K562 (cell line): ENCODE results near the gene SPPL2C. TPM values are rescaled to one million over a fixed set of nuclear protein-coding genes. Genes with fewer than 3 reads are reported as not detected.

Experiments
- ATAC-seq: fragments of 200-7000 bp; cut with Tn5 transposase; 3 replicates; pipeline ENCODE4 v1.9.1; 2020; ENCODE audit warnings: moderate library complexity
- BruUV-seq: library from RNA; stranded (reverse); fragments of 400-500 nt; replicated peaks from 2 replicates; lab custom pipeline; 2021; lab: Mats Ljungman, UMichigan
- CTCF ChIA-PET: fragments of 300-600 bp; formaldehyde crosslinking; extraction: SDS; loops from one replicate; lab custom pipeline; 2021; ENCODE audit warnings: low intra/inter-chr PET ratio; lab: Yijun Ruan, JAX
- POLR2A ChIA-PET: fragments of 300-600, 350-650 bp; sonication (Branson Sonifier 250); formaldehyde crosslinking; extraction: SDS; loops from one replicate; lab custom pipeline; 2021; ENCODE audit warnings: antibody characterized with exemption, inconsistent platforms; lab: Yijun Ruan, JAX
- DNase-seq, 4 experiments: peaks; one replicate each; pipeline versions ENCODE4 v3.0.0 to v3.0.0-alpha.2; 2011 to 2018; ENCODE audit warnings: low spot score in 3 of 4, mixed read lengths in 3 of 4; ENCODE audit errors: extremely low read depth in 1 of 4
- FAIRE-seq: peaks from 2 replicates; lab custom pipeline; 2011; peaks lifted over from hg19 to GRCh38; lab: Jason Lieb, UNC
- H2AFZ ChIP-seq: 2 replicates; pipeline ENCODE4 v1.6.0; 2011; ENCODE audit warnings: low read depth, low read length, control low read depth, inconsistent platforms
- H3K27ac ChIP-seq: fragments of 200-600 bp; 3 replicates; pipeline ENCODE4 v1.8.0; 2011; ENCODE audit warnings: low read depth, mild to moderate bottlenecking, control low read depth, inconsistent platforms, low read length, moderate library complexity, mixed read lengths; ENCODE audit errors: extremely low read depth
- H3K27me3 ChIP-seq, 2 experiments: fragments of 300-600 bp in 1 of 2; 2 replicates in 1 of 2; 3 replicates in 1 of 2; pipeline versions ENCODE4 v1.6.0 to v1.8.0; 2011; ENCODE audit warnings: inconsistent platforms in 2 of 2, low read length in 2 of 2, mild to moderate bottlenecking in 1 of 2, mixed read lengths in 1 of 2, moderate library complexity in 1 of 2; ENCODE audit not compliant: control insufficient read depth in 2 of 2, insufficient read depth in 2 of 2
- H3K36me3 ChIP-seq: fragments of 300-600 bp; 3 replicates; pipeline ENCODE4 v1.8.0; 2011; ENCODE audit warnings: mild to moderate bottlenecking, low read length, inconsistent platforms; ENCODE audit not compliant: control insufficient read depth, insufficient read depth
- H3K4me1 ChIP-seq, 2 experiments: fragments of 200-600 bp in 1 of 2; replicated peaks in 1 of 2; 2 replicates in 1 of 2; 3 replicates in 1 of 2; pipeline versions ENCODE4 v1.5.1 to v1.8.0; 2011; ENCODE audit warnings: inconsistent platforms in 2 of 2, low read length in 2 of 2, mild to moderate bottlenecking in 1 of 2, mixed read lengths in 1 of 2, moderate library complexity in 1 of 2; ENCODE audit not compliant: control insufficient read depth in 2 of 2, insufficient read depth in 2 of 2
- H3K4me2 ChIP-seq: 2 replicates; pipeline ENCODE4 v1.6.1; 2011; ENCODE audit warnings: low read length, control low read depth, inconsistent platforms, mixed read lengths; ENCODE audit not compliant: insufficient read depth
- H3K4me3 ChIP-seq: fragments of 200-600 bp; sonication (generic), shearing (Covaris generic); 2 replicates; pipeline ENCODE4 v1.5.1; 2016; ENCODE audit warnings: control low read depth, inconsistent platforms
- H3K79me2 ChIP-seq: fragments of 200-600 bp; 3 replicates; pipeline ENCODE4 v1.8.0; 2011; ENCODE audit warnings: low read length, inconsistent platforms; ENCODE audit not compliant: control insufficient read depth, insufficient read depth
- H3K9ac ChIP-seq, 2 experiments: 2 replicates each; pipeline versions ENCODE4 v1.6.0 to v1.6.1; 2011; ENCODE audit warnings: low read depth in 2 of 2, low read length in 2 of 2, control low read depth in 1 of 2, inconsistent platforms in 1 of 2, mild to moderate bottlenecking in 1 of 2, mixed read lengths in 1 of 2; ENCODE audit not compliant: insufficient read depth in 1 of 2
- H3K9me1 ChIP-seq: one replicate; pipeline ENCODE4 v1.6.0; 2011; ENCODE audit warnings: inconsistent platforms, mild to moderate bottlenecking, low read length, moderate library complexity; ENCODE audit not compliant: control insufficient read depth, insufficient read depth
- H3K9me3 ChIP-seq: replicated peaks from 2 replicates; pipeline ENCODE4 v1.5.1; 2011; ENCODE audit warnings: low read depth, low read length, inconsistent platforms; ENCODE audit not compliant: control insufficient read depth, insufficient read depth
- H4K20me1 ChIP-seq: replicated peaks from 2 replicates; pipeline ENCODE4 v1.6.1; 2011; ENCODE audit warnings: low read length, inconsistent platforms, mixed read lengths; ENCODE audit not compliant: control insufficient read depth, insufficient read depth
- ELK1 ChIP-seq: sonication (generic); formaldehyde crosslinking; IDR thresholded peaks from 2 replicates; pipeline ENCODE4 v1.8.1; 2022; ENCODE audit warnings: missing genetic modification reagents
- FIP1L1 ChIP-seq: fragments of 200-400 bp; formaldehyde crosslinking; IDR thresholded peaks from 2 replicates; pipeline ENCODE4 v1.6.1; 2018; ENCODE audit warnings: mild to moderate bottlenecking, low read depth, low read length; ENCODE audit not compliant: poor library complexity, severe bottlenecking
- FOXK2 ChIP-seq, 2 experiments: fragments of 450-650 bp; IDR thresholded peaks in 1 of 2; conservative IDR thresholded peaks in 1 of 2; 2 replicates each; pipeline ENCODE4 v1.6.1; 2016; ENCODE audit warnings: low read depth in 2 of 2, mild to moderate bottlenecking in 1 of 2
- FOXO4 ChIP-seq: fragments of 450-650 bp; formaldehyde crosslinking; IDR thresholded peaks from 2 replicates; pipeline ENCODE4 v1.4.0; 2020; ENCODE audit warnings: mild to moderate bottlenecking, moderate library complexity
- IRF2 ChIP-seq: sonication (generic); formaldehyde crosslinking; IDR thresholded peaks from 2 replicates; pipeline ENCODE4 v1.8.1; 2022; ENCODE audit warnings: mild to moderate bottlenecking, missing genetic modification reagents
- L3MBTL2 ChIP-seq: fragments of 450-650 bp; IDR thresholded peaks from 2 replicates; pipeline ENCODE4 v1.6.1; 2016; ENCODE audit warnings: mild to moderate bottlenecking, moderate library complexity
- NFYB ChIP-seq: IDR thresholded peaks from 2 replicates; pipeline ENCODE4 v1.6.1; 2011; ENCODE audit warnings: mild to moderate bottlenecking, moderate library complexity; ENCODE audit not compliant: insufficient read length; ENCODE audit errors: extremely low read depth
- POLR2AphosphoS2 ChIP-seq: IDR thresholded peaks from 2 replicates; pipeline ENCODE4 v1.6.1; 2012; ENCODE audit warnings: low read length, improper control_type of control experiment
- SAP30 ChIP-seq: fragments of 200-600 bp; sonication (generic); IDR thresholded peaks from 2 replicates; pipeline ENCODE4 v1.6.1; 2012; ENCODE audit warnings: borderline replicate concordance, low read depth, mild to moderate bottlenecking, moderate library complexity, low read length, control low read depth, inconsistent platforms; ENCODE audit not compliant: insufficient read depth, poor library complexity, severe bottlenecking
- ZKSCAN3 ChIP-seq: fragments of 250-450 bp; sonication (Bioruptor Pico); IDR thresholded peaks from 2 replicates; pipeline ENCODE4 v1.4.0; 2020
- WGBS: fragments of 100-300 bp; shearing (Covaris generic); methylation state at CpG from one replicate; pipeline ENCODE4 v1.1.6; 2016; ENCODE audit warnings: low coverage, mixed read lengths; ENCODE audit not compliant: insufficient coverage; ENCODE audit errors: missing lambda C conversion rate; 5-methylcytosine and 5-hydroxymethylcytosine counted together
- in situ Hi-C: fragments of 300-500 bp; cut with MboI; formaldehyde crosslinking; loops from 4 replicates; pipeline ENCODE4 v1.15.0; 2018; ENCODE audit warnings: inconsistent platforms, mixed read lengths
- intact Hi-C: fragments of 100-400 bp; cut with micrococcal nuclease; formaldehyde crosslinking; loops from 2 replicates; pipeline ENCODE4 v1.14.2; 2022
- polyA plus RNA-seq, 8 experiments: library from polyadenylated mRNA; depleted of rRNA in 4 of 8; stranded (reverse) in 5 of 8; unstranded in 3 of 8; fragments of >200 nt; fragmentation: Nextera tagmentation in 2 of 8; fragmentation: Illumina TruSeq in 1 of 8; extraction: Ambion mirVana in 2 of 8; extraction: Trizol in 1 of 8; gene quantifications; 2 replicates each; pipeline versions ENCODE4 v1.2.1 to v1.2.3, GENCODE V29; 2011 to 2014; ENCODE audit warnings: inconsistent platforms in 1 of 8, missing spikeins in 1 of 8
- total RNA-seq, 7 experiments: library from RNA; depleted of rRNA in 6 of 7; stranded (reverse); fragments of >200 nt in 6 of 7; fragmentation: Illumina TruSeq in 2 of 7; extraction: Trizol in 2 of 7; gene quantifications; 2 replicates each; pipeline versions ENCODE4 v1.2.1 to v1.2.3, GENCODE V29; 2011 to 2021; ENCODE audit warnings: low replicate concordance in 1 of 7

The SPPL2C gene
- total and polyA plus RNA-seq, 9 of the 15 experiments (the other 6 are each of a cell fraction or from before 2014, with no cell fraction given): not detected

- Histone ChIP-seq H3K4me2 (no peak overlapping the region), H3K9me3 (no peaks in the 10 kb centered on the region), H4K20me1 (peaks cover 10% of the 10 kb centered on the region), H3K9ac (no peak overlapping the region), H3K27me3 (peaks cover 4 to 61% of the 10 kb centered on the region in 2 experiments; a peak in 3 of 5 replicates), H3K27ac (no peak overlapping the region), H3K79me2 (no peaks in the 10 kb centered on the region), H3K9me1 (peaks cover 3% of the 10 kb centered on the region), H3K4me3 (no peak overlapping the region), H2AFZ (no peak overlapping the region), H3K36me3 (no peaks in the 10 kb centered on the region), H3K4me1 (peaks cover 0 to 4% of the 10 kb centered on the region in 2 experiments; a peak in 2 of 5 replicates)
- in situ Hi-C loops (loop anchor here (25.0 kb wide), 1 partner anchor 423 kb away; no protein-coding TSS in a partner anchor), intact Hi-C loops (no loop called here)
- ATAC-seq (no peak), DNase-seq (no peak), FAIRE-seq (no peak)
- no TSS peak for BruUV-seq
- TF ChIP-seq ELK1 (CRISPR knock-in tag) (no peak), FIP1L1 (no peak), ZKSCAN3 (no peak), L3MBTL2 (no peak), POLR2AphosphoS2 (no peak), FOXO4 (CRISPR knock-in tag) (no peak), IRF2 (CRISPR knock-in tag) (no peak), FOXK2 (conservative IDR thresholded peaks at IDR 0.05 in 1 of 2, IDR thresholded peaks at IDR 0.05 in 1 of 2; ENCODE audit: low read depth in 2 of 2) (no peak), SAP30 (no peak), NFYB (no peak)
- 0% methylated on average over 5 of the region's 5 CpGs for WGBS
- POLR2A ChIA-PET: no interaction called here
- CTCF ChIA-PET: no interaction called here
These were observed 9.2 kb upstream of the SPPL2C start for GRCh38 chr17:45835481-45835880.
